Activated B cell treated with CpG ODN at 0.5 μM for 24 hours (primary cell): ENCODE results near the gene ALKBH4. TPM values are rescaled to one million over a fixed set of nuclear protein-coding genes. Genes with fewer than 3 reads are reported as not detected.

Source experiments
- ATAC-seq: fragments of 200-7000 bp; cut with Tn5 transposase; one replicate; pipeline ENCODE4 v1.10.0; 2021; ENCODE audit warnings: low read depth, mild to moderate bottlenecking, moderate library complexity
- CTCF ChIA-PET: fragments of 350-600 bp; sonication (Branson Sonifier 250); formaldehyde crosslinking; loops from one replicate; lab custom pipeline; 2021; ENCODE audit warnings: antibody characterized with exemption; lab: Charles Lee
- POLR2A ChIA-PET: fragments of 350-600 bp; sonication (Branson Sonifier 250); formaldehyde crosslinking; loops from one replicate; lab custom pipeline; 2021; ENCODE audit warnings: antibody characterized with exemption; lab: Charles Lee
- DNase-seq: peaks from one replicate; pipeline ENCODE4 v3.0.0; 2022
- H3K27ac Mint-ChIP-seq: one replicate; pipeline ENCODE4 v1.8.0; 2020; ENCODE audit warnings: mixed read lengths
- H3K27me3 Mint-ChIP-seq: one replicate; pipeline ENCODE4 v1.8.0; 2021; ENCODE audit warnings: mixed read lengths
- H3K36me3 Mint-ChIP-seq: one replicate; pipeline ENCODE4 v1.8.0; 2021; ENCODE audit warnings: low read depth, mixed read lengths
- H3K4me1 Mint-ChIP-seq: one replicate; pipeline ENCODE4 v1.8.0; 2021; ENCODE audit warnings: mixed read lengths
- H3K4me3 Mint-ChIP-seq: one replicate; pipeline ENCODE4 v1.8.0; 2020; ENCODE audit warnings: mild to moderate bottlenecking, mixed read lengths
- H3K9me3 Mint-ChIP-seq: one replicate; pipeline ENCODE4 v1.8.0; 2020; ENCODE audit warnings: mixed read lengths
- intact Hi-C: fragments of 100-400 bp; cut with micrococcal nuclease; formaldehyde crosslinking; loops from one replicate; pipeline ENCODE4 v1.15.1; 2024
- total RNA-seq: library from RNA; stranded (reverse); gene quantifications from 2 replicates; pipeline ENCODE4 v1.2.3, GENCODE V29; 2022
- TF ChIP-seq, protein P1 (sequence below): fragments of 200-600 bp; IDR thresholded peaks from one replicate; pipeline ENCODE4 v1.8.0; 2022; ENCODE audit warnings: antibody characterized with exemption, mild to moderate bottlenecking

Gene ALKBH4
- total RNA-seq, 1 donor from 2014 or later, result 7.8 TPM

- TF ChIP-seq, protein P1, sequence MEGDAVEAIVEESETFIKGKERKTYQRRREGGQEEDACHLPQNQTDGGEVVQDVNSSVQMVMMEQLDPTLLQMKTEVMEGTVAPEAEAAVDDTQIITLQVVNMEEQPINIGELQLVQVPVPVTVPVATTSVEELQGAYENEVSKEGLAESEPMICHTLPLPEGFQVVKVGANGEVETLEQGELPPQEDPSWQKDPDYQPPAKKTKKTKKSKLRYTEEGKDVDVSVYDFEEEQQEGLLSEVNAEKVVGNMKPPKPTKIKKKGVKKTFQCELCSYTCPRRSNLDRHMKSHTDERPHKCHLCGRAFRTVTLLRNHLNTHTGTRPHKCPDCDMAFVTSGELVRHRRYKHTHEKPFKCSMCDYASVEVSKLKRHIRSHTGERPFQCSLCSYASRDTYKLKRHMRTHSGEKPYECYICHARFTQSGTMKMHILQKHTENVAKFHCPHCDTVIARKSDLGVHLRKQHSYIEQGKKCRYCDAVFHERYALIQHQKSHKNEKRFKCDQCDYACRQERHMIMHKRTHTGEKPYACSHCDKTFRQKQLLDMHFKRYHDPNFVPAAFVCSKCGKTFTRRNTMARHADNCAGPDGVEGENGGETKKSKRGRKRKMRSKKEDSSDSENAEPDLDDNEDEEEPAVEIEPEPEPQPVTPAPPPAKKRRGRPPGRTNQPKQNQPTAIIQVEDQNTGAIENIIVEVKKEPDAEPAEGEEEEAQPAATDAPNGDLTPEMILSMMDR, result no peak
- intact Hi-C loops, result no loop called here
- Mint-ChIP-seq H3K27me3 (no peaks in the 10 kb centered on the region), H3K4me1 (peaks cover 9% of the 10 kb centered on the region), H3K9me3 (no peaks in the 10 kb centered on the region), H3K27ac (no peak overlapping the region), H3K4me3 (no peak overlapping the region), H3K36me3 (peaks cover 24% of the 10 kb centered on the region)
- ATAC-seq, result no peak
- ChIA-PET POLR2A (interaction anchor here (1.1 to 16.7 kb wide), 4 partner anchors 11 to 33 kb away, joined by 4 to 886 read pairs (median 8); partner anchors contain the start of genes ALKBH4, LRWD1 and ORAI2), CTCF (interaction anchor here (1.0 to 9.9 kb wide), 2 partner anchors 44 to 56 kb away, joined by 3 to 219 read pairs; no protein-coding TSS in a partner anchor)
- no peak for DNase-seq
These were observed 12.2 kb downstream of the ALKBH4 start for GRCh38 chr7:102452451-102452850.

DNA sequence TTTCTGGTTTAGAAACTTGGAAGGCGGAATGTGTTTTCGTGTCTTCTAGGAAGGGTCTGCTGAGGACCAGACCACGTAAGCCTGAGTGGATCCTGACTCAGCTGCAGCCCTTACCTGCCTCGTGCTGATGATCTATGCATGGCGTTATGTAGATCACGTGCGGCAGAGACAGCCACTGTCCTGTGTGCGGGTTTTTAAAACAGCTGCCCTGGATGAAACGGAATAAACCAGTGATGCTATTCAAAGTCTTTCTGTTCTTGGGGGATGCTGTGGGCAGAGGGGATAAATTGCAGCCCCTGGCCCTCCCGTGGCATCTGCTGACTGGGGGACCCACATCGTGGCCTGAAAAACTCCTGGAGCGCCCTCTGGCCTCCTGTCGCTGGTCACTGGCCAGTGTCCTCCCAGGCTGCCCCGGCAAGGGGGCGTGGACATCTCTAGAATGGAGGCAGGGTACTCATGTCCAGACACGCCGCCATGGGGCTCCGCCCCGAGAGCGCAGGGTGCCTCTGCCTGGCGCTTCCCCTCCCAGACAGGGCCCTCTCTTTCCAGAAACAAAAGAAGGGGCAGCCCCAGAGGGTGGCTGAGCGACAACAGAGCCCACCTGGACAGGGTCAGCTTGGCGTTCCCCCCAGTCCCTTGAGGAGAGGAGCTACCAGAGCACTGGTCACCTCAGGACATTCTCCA lies 13.2 kb downstream of the ALKBH4 start:
- TF ChIP-seq, protein P1, result no peak
- CTCF ChIA-PET, result interaction anchor here (0.7 to 9.9 kb wide), 2 partner anchors 37 to 43 kb away, joined by 6 to 219 read pairs; no protein-coding TSS in a partner anchor
- Mint-ChIP-seq H3K36me3 (peaks cover 27% of the 10 kb centered on the region), H3K27me3 (no peaks in the 10 kb centered on the region), H3K4me3 (no peak overlapping the region), H3K4me1 (peaks cover 16% of the 10 kb centered on the region), H3K27ac (no peak overlapping the region), H3K9me3 (no peaks in the 10 kb centered on the region)
- no peak for ATAC-seq
- DNase-seq, result no peak
- POLR2A ChIA-PET, result interaction anchor here (1.1 to 16.7 kb wide), 4 partner anchors 10 to 32 kb away, joined by 4 to 886 read pairs (median 8); partner anchors contain the start of genes ALKBH4, LRWD1 and ORAI2
- intact Hi-C loops, result no loop called here

DNA sequence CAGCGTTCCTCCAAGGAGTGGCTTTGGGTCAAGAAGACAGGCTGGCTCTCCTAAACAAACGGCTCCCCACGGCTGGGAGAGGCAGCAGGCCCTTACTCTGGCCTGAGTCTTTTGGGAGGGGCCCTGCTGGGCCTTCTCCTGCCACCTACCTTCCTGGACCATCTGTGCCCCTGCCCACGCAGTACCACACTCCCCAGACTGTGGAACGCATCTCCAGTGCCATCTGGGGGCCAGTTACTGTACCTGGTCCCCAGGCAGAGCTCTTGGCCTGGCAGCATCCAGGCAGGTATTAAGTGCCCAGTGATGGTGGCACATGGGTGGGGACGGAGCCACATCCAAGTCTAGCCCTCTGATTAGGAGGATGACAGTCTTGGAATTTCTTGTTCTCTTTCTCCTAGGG lies 14.4 kb downstream of the ALKBH4 start:
- ChIA-PET CTCF (interaction anchor here (0.7 to 9.9 kb wide), 9 partner anchors 15 to 171 kb away, joined by 4 to 219 read pairs (median 10); partner anchors contain the start of genes ORAI2 and PRKRIP1), POLR2A (interaction anchor here (0.6 to 16.7 kb wide), 5 partner anchors 9 to 54 kb away, joined by 3 to 886 read pairs (median 5); partner anchors contain the start of genes ORAI2 and PRKRIP1)
- DNase-seq, result peak; percentile 46
- Mint-ChIP-seq H3K27ac (peak overlapping the region; percentile 63), H3K4me3 (no peak overlapping the region), H3K9me3 (no peaks in the 10 kb centered on the region), H3K4me1 (peaks cover 29% of the 10 kb centered on the region), H3K27me3 (no peaks in the 10 kb centered on the region), H3K36me3 (peaks cover 37% of the 10 kb centered on the region)
- intact Hi-C loops, result loop anchor here (1.0 kb wide), 4 partner anchors 38 to 171 kb away; no protein-coding TSS in a partner anchor
- peak; percentile 88 for ATAC-seq
- TF ChIP-seq, protein P1, result no peak

DNA sequence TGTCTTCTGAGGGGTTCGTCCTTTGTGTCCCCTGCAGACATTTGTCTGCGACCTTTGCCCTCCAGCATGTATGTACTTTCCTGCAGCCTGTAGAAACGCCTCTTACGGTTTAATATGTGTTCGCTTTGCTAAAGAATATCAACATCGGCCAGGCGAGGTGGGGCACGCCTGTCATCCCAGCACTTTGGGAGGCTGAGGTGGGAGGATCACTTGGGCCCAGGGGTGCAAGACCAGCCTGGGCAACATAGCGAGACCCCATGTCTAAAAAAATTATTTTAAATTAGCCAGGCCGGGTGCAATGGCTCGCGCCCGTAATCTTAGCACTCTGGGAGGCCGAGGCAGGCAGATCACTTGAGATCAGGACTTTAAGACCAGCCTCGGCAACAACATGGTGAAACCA lies 15.5 kb downstream of the ALKBH4 start:
- Mint-ChIP-seq H3K36me3 (peaks cover 41% of the 10 kb centered on the region), H3K4me1 (peaks cover 40% of the 10 kb centered on the region), H3K4me3 (no peak overlapping the region), H3K27ac (no peak overlapping the region), H3K9me3 (no peaks in the 10 kb centered on the region), H3K27me3 (no peaks in the 10 kb centered on the region)
- TF ChIP-seq, protein P1, result no peak
- ATAC-seq, result no peak
- DNase-seq, result no peak
- ChIA-PET CTCF (interaction anchor here (1.6 to 9.9 kb wide), 5 partner anchors 23 to 170 kb away, joined by 10 to 219 read pairs (median 14); partner anchors contain the start of gene PRKRIP1), POLR2A (interaction anchor here (16.7 kb wide), 1 partner anchor 30 kb away, joined by 886 read pairs; the partner anchor contains the start of gene ORAI2)
- intact Hi-C loops, result no loop called here

DNA sequence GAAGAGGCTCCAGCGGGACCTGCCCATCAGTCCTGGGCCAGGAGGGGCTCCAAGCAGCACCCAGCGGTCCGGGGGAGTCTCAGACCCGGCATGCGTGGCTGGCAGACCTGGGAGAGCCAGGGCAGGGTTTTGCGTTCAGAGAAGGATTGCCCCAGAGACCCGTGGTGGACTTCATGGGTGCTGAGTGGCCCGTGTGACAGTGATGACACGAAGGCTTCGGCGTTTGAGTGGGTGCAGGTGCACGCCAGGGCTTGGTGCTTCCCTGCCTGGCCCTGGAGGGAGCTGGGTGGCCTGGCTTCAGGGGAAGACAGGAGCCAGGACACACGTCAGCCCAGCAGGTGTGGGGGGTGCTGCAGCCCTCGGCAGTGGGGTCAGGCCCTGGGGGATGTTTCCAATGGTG lies 17.4 kb downstream of the ALKBH4 start:
- Mint-ChIP-seq H3K9me3 (no peaks in the 10 kb centered on the region), H3K4me1 (peaks cover 55% of the 10 kb centered on the region), H3K36me3 (peaks cover 51% of the 10 kb centered on the region), H3K27me3 (no peaks in the 10 kb centered on the region), H3K4me3 (no peak overlapping the region), H3K27ac (no peak overlapping the region)
- intact Hi-C loops, result no loop called here
- ATAC-seq (no peak), DNase-seq (no peak)
- CTCF ChIA-PET, result interaction anchor here (1.5 to 9.9 kb wide), 2 partner anchors 32 to 39 kb away, joined by 3 to 219 read pairs; no protein-coding TSS in a partner anchor
- POLR2A ChIA-PET, result interaction anchor here (1.5 to 16.7 kb wide), 2 partner anchors 8 to 28 kb away, joined by 5 to 886 read pairs; partner anchors contain the start of gene ORAI2
- TF ChIP-seq, protein P1, result no peak
